HG02571 (cell line): ENCODE measurements around the gene SAPCD2.

Experiments used
- ATAC-seq: cut with Tn5 transposase; IDR thresholded peaks from one replicate; pipeline ENCODE4 v1.9.1; 2021; ENCODE audit warnings: mild to moderate bottlenecking, moderate library complexity; ENCODE audit not compliant: unreplicated experiment

Gene SAPCD2

DNA sequence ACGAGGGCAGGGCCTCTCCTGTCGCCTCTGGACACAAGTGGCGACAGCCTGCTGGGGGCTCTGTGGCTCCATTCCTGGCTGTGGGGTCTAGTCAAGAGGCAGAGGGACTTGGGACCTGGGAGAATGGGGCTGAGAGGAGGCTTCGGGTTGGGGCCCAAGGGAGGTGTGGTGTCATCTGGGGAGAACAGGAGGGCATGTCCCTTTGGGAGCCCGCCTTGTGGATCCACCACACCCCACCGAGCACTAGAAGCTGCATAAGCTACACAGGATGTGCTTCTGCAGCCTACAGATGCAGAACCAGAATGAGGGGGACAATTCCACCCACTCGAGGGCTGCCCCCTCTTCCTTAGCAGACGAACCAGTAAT lies 12.6 kb upstream of the SAPCD2 start:
- no peak for ATAC-seq

DNA sequence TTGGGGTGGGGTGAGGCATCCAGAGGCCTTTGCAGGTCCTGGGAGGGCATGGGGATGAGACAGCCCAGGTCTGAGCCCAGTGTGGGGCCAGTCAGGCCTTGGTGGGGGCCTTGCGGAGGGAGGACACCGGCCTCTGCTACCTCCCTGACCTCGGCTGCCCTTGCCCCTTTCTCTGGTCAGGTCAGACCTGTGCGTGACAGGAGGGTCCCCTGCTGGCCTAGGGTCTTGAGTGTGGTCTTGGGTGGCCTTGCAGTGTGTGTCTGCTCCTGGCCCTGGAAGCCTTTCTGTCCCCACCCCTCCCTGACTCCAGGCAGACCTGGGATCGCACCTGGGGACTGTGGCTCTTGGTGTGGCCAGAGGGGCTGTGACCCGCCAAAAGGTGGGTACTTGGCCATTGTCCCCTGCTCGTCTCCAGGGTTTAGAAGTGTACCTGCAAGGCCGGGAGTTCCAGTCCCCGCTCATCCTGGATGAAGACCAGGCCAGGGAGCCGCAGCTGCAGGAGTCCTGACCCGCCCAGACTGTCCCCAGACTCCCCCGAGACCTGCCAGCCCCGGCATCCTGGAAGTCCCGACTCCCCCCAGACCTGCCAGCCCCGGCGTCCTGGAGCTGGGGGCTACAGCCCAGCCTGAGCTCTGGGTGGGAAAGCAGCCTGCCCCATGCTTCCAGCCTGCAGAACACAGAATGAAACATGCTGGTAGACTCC lies 12.0 kb upstream of the SAPCD2 start:
- no peak for ATAC-seq

DNA sequence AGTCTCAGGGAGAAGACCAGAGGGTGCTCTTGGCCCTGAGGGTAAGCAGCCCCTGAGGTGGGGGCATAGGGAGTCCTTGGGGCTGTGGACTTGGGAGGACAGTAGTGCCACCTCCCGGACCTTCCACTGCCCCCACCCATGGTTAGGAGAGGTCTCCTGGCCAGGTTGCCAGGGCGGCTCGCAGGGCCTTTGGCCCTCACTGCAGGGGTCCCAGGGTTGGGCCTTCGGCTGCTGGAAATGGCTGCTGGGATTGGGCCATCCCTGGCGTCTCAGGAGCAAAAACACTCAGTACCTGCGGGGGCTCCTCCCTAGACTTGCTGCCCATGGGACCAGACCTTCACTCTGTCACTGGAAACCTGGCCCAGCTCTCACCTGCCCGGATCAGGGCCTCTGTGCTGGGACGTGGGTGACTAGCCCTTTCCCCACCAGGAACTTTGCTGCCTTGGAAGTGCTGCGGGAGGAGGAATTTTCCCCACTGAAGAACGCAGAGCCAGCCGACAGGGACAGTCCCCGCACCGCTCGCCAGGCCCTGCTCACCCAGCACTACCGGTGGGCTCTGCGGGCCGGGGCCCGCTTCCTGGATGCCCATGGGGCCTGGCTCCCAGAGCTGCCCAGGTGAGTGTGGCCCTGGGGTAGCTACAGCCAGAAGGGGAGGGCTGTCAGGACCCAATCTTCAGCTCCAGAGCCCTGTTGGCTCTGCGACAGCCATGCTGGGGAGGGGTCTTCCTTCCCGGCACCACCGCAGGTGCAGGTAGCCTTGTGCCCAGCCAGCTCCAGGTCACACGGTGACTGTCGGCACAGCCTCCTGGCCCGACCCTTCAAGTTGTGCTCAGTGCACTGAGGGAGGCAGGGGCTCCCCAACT lies 10.1 kb upstream of the SAPCD2 start:
- no peak for ATAC-seq

DNA sequence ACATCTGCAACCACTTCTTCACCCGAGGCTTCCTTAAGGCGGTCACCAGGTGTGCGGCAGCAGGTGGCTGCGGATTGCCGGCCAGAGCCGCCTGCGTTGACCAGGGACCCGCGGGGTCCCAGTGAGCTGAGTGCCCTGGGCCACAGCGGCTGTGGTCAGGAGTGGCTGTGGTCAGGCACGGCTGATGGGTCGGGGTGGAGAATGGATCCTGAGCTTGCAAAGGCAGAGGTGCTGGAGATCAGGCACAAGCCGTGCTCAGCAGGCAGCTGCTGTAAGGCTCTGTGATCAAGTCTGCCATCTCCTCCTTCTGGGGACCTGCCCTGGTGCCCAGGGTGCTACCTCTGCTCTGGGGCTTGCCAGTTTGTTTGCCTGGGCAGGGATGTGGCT lies 9.0 kb upstream of the SAPCD2 start:
- no peak for ATAC-seq

DNA sequence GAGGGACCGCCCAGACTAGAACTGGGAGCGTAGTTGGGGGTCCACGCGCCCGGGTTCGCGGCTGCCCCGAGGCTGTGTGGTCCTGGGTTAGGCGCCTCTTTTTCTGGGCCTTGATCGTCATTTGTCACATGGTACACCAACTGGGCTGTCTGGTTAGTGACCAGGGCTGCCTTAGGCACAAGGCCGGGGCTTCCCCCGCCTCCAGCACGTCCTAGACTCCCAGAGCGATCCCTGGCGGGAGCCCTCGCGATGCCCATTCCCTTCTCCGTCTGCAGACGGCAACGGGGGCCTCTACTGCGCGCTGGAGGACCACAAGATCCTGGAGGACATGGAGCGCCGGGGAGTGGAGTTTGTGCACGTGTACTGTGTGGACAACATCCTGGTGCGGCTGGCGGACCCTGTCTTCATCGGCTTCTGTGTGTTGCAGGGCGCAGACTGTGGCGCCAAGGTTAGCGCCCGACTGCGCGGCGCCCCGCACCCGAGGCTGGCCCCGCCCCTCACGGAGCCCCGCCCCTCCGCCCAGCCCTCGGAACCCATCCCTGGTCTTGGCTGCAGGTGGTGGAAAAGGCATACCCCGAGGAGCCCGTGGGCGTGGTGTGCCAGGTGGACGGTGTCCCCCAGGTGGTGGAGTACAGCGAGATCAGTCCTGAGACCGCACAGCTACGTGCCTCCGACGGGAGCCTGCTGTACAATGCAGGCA lies 8.5 kb upstream of the SAPCD2 start:
- ATAC-seq = no peak

DNA sequence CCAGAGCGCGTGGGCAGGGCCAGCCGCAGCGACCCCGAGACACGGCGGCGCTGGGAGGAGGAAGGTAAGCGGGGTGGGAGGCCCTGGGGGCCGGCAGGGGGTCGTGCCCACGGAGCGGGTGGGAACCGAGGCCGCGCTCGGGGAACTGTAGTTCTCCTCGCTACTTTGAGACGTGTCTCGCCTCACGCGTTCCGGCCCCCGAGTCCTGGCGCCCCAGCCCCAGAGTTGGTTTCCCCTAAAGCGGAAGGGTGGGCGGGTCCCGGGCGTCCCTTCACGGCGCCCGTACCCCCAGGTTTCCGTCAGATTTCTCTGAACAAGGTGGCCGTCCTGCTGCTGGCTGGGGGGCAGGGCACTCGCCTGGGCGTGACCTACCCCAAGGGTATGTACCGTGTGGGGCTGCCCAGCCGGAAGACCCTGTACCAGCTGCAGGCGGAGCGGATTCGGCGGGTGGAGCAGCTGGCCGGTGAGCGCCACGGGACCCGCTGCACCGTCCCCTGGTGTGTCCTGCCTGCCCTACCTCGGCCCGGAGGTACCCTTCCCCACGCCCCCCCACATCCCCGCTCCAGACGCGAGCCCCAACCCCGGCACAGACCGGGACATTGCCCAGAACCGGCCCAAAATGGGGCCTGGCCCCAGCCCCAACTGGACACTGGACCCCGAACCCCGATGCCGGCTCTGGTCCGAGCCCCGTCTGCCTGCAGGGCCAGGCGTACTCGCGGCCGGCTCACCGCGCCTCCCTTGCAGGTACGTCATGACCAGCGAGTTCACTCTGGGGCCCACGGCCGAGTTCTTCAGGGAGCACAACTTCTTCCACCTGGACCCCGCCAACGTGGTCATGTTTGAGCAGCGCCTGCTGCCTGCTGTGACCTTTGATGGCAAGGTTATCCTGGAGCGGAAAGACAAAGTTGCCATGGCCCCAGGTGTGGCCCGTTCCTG lies 7.7 kb upstream of the SAPCD2 start:
- peak; percentile 21 for ATAC-seq

DNA sequence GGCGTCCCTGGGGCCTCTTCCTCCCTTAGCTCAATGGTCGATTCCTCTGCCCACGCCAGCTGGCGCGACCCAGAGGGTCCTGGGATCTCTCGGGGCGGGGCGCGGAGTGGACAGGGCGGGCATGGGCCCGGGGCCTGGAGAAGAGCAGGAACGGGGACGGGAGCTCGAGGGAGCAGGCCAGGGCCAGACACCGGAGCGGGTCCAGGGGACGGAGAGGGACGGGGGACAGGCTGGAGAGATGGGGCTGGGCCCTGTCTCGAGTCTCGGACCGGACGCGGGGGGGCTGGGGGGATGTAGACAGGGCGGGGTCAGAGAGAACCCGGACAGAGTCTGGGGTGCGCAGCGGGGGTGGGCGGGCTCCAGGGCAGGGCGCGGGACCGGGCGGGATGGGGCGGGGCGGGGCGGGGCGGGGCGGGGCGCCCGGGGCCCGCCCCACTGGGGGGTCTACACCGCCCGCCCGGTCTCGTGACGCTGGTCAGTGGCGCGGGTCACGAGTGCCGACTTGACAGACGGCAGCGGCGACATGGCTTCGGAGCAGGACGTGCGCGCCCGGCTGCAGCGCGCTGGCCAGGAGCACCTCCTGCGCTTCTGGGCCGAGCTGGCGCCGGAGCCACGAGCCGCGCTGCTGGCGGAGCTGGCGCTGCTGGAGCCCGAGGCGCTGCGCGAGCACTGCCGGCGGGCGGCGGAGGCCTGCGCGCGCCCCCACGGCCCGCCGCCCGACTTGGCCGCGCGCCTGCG lies 6.8 kb upstream of the SAPCD2 start, which contains the start of gene UAP1L1:
UAP1L1 (plus strand) TSS at position 508 of the 738 bp plus-strand sequence; CDS start at position 524, 16 bp downstream.
- peak; percentile 52 for ATAC-seq

DNA sequence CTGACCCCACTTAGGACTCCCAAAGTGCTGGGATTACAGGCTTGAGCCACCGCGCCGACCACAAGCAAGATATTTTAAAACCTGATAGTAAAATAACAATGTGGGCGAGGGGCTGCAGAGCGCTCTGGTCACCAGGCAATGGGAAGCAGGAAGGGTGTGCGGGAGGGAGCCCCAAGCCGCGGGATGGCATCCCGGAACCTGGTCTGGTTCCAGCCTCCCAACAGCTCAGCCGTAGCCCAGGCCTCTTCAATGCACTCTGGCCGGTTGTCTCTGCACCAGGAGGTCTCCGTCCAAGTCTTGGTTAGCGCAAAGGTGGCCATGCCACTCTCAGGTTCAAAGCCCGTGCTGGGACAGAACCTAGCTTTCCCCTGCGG lies 6.3 kb upstream of the SAPCD2 start:
- no peak for ATAC-seq

DNA sequence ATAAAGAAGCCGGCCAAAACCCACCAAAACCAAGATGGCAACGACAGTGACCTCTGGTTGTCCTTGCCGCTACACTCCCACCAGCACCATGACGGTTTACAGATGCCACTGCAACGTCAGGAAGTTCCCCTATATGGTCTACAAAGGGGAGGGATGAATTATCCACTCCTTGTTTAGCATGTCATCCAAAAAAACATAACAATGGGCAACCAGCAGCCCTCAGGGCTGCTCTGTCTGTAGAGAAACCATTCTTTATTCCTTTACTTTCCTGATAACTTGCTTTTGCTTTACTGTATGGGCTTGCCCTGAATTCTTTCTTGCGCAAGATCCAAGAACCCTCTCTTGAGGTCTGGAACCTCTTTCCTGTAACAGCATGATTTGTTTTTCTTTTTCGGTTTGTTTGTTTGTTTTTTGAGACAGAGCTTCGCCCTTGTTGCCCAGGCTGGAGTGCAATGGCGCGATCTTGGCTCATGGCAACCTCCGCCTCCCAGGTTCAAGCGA lies 5.0 kb upstream of the SAPCD2 start:
- ATAC-seq = no peak

DNA sequence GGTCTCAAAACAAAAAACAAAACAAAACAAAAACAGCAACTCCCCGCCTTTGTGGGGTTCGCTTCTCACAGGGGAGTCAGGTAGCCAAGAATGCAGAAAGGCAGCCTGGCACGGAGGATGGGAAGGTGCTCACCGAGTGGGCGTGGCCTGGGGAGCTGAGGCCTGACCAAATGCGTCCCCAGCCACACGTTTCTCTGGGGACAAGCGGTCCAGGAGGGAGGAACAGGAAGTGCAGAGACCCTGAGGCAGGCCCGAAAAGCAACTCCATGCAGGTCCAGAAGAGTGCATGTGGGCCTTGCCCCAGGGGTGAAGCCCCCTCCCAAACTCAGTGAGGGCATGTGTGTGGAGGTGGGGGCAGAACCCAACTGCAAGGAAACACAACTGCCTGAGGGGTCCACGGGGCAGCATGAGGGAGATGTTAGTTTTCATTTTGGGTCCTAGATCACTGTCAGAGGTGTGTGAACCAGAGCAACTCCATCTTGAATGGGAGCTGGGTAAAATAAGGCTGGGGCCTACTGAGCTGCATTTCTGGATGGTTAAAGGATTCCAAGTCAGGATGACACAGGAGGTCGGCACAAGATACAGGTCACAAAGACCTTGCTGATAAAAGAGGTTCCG lies 4.4 kb upstream of the SAPCD2 start:
- ATAC-seq = no peak

DNA sequence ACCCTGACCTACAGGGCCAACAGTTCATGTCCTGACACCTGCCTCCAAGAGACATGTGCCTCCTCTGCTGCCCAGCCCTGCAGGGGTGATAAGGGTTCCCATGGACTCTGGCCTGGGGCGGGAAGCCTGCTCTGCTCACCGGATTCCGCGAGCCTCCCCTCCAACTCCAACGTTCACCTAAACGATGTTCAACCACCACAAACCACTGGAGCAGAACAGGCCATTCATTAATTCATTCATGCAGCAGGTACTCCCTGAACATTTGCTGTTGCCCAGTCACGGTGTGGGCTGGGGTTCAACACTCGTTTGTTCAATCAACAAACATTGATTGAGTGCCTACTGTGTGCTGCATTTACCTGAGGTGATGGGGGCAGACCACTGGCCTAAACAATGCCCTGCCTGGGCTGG lies 3.6 kb upstream of the SAPCD2 start:
- no peak for ATAC-seq

DNA sequence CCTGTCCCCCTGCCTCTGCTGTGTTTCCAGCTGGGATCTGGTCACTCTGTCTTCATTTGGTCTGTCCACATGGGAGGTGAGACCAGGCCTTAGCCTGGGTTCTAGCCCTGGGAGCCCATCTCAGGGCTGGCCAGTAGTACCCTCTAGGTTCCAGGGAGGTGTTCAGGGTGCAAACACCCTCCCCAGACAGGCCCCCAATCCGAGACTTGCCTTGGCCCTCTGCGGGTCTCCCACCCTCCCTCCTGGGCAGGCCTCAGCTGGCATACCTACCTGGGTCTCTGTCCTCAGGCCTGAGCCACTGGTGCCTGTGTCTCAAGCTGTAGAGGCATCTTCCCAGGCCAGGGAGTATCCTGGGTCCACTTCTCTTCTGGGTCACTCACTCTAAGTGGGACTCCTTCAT lies 925 bp upstream of the SAPCD2 start:
- ATAC-seq = no peak

DNA sequence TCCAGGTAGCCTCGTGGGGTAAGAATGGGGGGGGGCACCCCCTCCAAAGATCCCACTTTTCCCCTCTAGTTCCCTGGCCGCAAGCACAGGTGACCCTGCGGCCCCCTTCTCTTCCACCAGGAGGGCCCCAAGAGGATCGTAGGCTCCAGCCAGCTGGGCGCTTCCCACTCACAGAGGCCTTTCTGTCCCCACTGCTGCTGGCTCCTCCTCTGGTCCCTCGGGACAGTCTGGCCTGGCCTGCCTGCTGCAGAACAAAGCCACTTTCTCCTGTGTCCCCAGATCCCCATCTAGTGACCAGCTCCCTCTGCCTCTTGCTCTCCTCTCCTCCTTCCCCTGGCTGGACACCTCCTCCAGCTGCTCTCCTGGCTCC lies 534 bp upstream of the SAPCD2 start:
- no peak for ATAC-seq

DNA sequence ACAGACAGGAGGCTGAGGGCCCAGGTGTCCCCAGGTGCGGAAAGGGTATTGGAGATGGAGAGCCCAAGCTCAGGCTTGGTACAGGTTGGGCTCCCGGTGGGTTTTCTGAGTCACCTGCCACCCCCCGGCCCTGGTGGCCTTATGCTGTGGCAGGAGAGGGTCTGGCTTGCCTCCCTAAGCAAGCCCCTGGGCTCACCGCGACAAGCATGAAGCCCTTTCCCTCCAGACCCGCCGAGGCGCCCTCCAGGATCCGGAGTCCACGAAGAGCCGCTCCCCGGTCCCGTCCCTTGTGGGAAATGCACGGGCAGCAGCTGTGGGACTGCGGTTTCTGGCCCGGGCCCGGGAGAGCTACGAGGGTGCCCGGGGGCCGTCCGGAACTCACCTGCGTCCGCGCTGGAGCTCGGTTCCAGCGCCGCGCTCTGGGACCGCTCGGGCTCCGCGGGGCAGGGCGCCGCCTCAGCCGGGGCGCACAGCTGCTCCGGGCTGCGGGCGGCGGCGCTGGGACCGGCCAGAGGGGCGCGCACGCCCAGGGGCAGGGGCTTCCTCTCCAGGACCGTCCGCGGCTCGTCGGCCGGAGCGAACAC lies 757 bp downstream of the SAPCD2 start:
- no peak for ATAC-seq

DNA sequence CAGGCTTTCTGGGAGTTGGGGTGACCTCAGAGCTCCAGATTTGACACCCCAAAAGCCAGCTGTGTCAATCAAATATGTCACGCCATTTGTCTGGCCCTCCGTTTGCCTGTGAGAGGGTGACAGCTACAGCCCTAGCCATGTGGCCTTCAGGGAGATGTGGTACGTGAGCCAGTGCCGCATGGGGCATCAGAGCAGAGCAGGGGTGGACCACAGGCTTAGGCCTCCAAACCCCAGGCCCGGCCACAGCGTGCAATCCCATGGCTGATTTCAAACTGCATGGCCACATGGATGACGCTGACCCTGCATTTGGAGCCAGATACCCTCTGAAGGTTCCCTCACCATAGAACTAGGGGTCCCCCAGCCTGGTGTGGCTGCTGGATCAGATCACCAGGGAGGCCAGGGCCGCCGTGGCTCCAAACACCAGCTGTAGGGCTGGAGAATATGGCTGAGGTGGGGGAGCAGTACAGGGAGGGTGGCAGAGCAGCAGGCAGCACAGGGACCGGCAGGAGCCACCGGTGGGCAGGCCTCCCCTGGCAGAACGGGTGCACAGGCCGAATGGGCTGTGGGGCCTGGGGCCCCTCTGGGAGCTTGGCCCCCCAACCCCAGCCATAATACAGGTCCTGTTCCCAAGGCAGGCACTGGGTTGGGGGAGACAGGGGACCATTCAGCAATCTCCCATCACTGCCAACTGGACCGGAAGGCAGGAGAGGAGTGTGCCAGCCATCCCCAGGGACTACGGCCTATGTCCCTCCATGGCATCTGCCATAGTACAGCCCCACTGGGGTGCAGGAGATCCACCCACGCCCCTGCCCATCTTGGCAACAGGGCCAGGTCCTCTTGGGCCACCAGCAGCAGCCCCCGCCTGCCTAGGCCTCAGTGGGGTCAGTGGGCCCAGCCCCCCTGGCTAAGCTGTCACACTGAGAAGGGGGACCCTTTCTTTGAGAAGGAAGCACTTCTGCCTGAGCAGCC lies 1.5 kb downstream of the SAPCD2 start:
- no peak for ATAC-seq

DNA sequence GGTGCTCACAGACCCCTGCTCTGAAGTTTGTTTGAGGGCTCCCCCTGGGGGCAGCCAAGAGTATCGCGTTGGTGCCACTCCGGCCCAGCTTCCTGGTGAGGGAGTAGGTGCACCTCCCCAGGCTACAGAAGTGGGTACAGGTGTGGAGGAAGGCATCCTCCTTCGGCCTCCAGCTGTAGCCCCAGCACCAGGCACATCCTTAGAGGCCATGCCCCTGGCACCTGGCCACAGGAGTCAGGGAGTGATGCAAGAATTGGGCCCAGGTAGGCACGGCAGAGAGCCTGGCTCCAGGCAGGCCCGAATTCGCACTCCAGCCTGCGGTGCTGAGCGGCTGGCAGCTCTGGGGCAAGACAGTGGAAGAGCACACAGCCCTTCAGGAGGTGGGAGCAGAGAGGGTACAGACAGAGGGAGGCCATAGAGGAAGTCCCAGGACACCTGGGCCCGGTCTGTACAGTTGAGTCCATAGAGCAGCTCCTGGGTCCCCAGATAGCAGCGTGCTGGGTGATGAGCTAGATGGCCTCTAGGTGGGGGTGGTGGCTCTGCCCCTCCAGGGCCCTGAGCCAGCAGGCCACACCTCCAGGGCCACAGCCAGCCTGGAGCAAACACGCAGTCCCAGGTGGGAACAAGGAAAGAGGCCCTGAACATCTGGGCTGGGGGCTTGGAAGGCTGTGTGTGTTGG lies 2.4 kb downstream of the SAPCD2 start:
- ATAC-seq = no peak

DNA sequence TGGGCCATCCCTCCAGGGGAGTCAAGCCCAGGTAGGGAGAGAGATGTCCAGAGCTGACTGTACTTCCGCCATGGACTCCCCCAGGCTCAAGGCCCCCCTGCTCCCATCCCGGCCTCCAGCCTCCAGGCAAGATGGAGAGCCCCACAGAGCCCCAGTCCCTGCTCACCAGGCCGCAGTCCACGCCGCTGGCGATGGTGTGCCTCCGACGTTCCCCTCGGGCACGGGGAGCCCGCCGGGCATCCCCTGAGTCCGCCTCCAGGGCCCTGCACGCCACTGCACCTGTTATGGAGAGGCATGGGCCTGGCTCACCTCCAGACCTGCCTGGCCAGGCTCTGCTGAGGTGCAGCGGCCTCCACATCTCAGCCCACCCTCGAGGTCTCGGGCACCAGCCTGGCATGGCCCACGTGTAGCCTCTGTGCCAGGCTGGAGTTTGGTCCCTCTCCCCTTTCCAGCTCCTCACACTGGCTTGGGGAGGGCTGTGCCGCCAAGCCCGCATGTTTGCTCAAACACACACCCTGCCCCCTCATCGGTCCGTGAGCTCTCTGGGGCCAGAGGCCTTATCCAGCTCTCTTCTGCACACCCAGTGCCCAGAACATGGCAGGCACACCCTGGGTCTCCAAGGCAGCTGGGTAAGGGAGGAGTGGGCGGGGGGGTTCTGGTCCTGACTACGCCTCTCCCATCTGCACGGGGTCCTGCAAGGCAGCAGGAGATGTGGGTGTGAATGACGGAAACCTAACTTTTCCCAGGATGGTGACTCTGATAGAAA lies 4.1 kb downstream of the SAPCD2 start:
- no peak for ATAC-seq
